Duodenal mucosa (tissue), 2 donors: ENCODE results near the gene GARIN5B.
"Not testable (repeated sequence)": the region's sequence is repeated elsewhere in the genome, so short reads cannot be mapped to it uniquely, and the experiment has no call there.

ENCODE experiments used
- H3K27ac ChIP-seq: one replicate; pipeline ENCODE4 v1.7.0; 2013; ENCODE audit warnings: low read depth, low read length
- H3K27me3 ChIP-seq, 2 donors: one replicate each; pipeline ENCODE4 v1.7.0; 2013; ENCODE audit warnings: low read length in 2 of 2, control low read depth in 1 of 2; ENCODE audit not compliant: insufficient read depth in 2 of 2, control insufficient read depth in 1 of 2
- H3K36me3 ChIP-seq, 2 donors: one replicate each; pipeline ENCODE4 v1.7.0; 2013; ENCODE audit warnings: low read length in 2 of 2, control low read depth in 1 of 2; ENCODE audit not compliant: insufficient read depth in 2 of 2, control insufficient read depth in 1 of 2
- H3K4me1 ChIP-seq, 2 donors: one replicate each; pipeline ENCODE4 v1.7.0; 2013; ENCODE audit warnings: low read length in 2 of 2, control low read depth in 1 of 2; ENCODE audit not compliant: insufficient read depth in 2 of 2, control insufficient read depth in 1 of 2
- H3K4me3 ChIP-seq, 2 donors: one replicate each; pipeline ENCODE4 v1.7.0; 2013; ENCODE audit warnings: low read length in 2 of 2, low read depth in 1 of 2
- H3K9ac ChIP-seq, 2 donors: one replicate each; pipeline ENCODE4 v1.7.0; 2013; ENCODE audit warnings: low read length in 2 of 2, low read depth in 1 of 2
- H3K9me3 ChIP-seq, 2 donors: one replicate each; pipeline ENCODE4 v1.7.0; 2013; ENCODE audit warnings: low read length in 2 of 2, control low read depth in 1 of 2; ENCODE audit not compliant: control insufficient read depth in 1 of 2

Gene GARIN5B

GRCh38 chr19:55402509-55402908 is 39.4 kb upstream of the GARIN5B start:
- peaks cover 12 to 17% of the 10 kb centered on the region in 2 donors for H3K4me1 ChIP-seq
- no peak overlapping the region for H3K27ac ChIP-seq
- H3K9ac ChIP-seq, result no peak overlapping the region
- H3K9me3 ChIP-seq, result no peaks in the 10 kb centered on the region
- no peaks in the 10 kb centered on the region for H3K27me3 ChIP-seq
- no peak overlapping the region for H3K4me3 ChIP-seq
- H3K36me3 ChIP-seq, result peaks cover 34 to 51% of the 10 kb centered on the region in 2 donors

GRCh38 chr19:55401390-55401789 is 38.3 kb upstream of the GARIN5B start:
- peaks cover 34 to 51% of the 10 kb centered on the region in 2 donors for H3K36me3 ChIP-seq
- H3K4me1 ChIP-seq, result peaks cover 8 to 11% of the 10 kb centered on the region in 2 donors
- H3K27ac ChIP-seq, H3K9ac ChIP-seq, H3K4me3 ChIP-seq, H3K27me3 ChIP-seq, H3K9me3 ChIP-seq: not testable (repeated sequence)

GRCh38 chr19:55400281-55401087 is 37.4 kb upstream of the GARIN5B start:
- Histone ChIP-seq H3K27ac (no peak overlapping the region), H3K9me3 (no peaks in the 10 kb centered on the region), H3K4me3 (no peak overlapping the region), H3K36me3 (peaks cover 30 to 42% of the 10 kb centered on the region in 2 donors), H3K27me3 (no peaks in the 10 kb centered on the region), H3K9ac (no peak overlapping the region), H3K4me1 (peaks cover 0 to 2% of the 10 kb centered on the region in 2 donors)

- H3K27me3 ChIP-seq, result no peaks in the 10 kb centered on the region
- no peak overlapping the region for H3K4me3 ChIP-seq
- H3K36me3 ChIP-seq, result peaks cover 26 to 31% of the 10 kb centered on the region in 2 donors
- H3K9ac ChIP-seq, result no peak overlapping the region
- no peak overlapping the region for H3K27ac ChIP-seq
- H3K4me1 ChIP-seq, result no peaks in the 10 kb centered on the region
- no peaks in the 10 kb centered on the region for H3K9me3 ChIP-seq
Measured at GRCh38 chr19:55398200-55398925, 35.3 kb upstream of the GARIN5B start.

GRCh38 chr19:55392820-55393761 is 30.0 kb upstream of the GARIN5B start:
- H3K27me3 ChIP-seq, result no peaks in the 10 kb centered on the region
- H3K9me3 ChIP-seq, result no peaks in the 10 kb centered on the region
- H3K9ac ChIP-seq, result no peak overlapping the region
- peaks cover 28 to 34% of the 10 kb centered on the region in 2 donors for H3K36me3 ChIP-seq
- H3K4me3 ChIP-seq, result no peak overlapping the region
- H3K27ac ChIP-seq, result no peak overlapping the region
- H3K4me1 ChIP-seq, result peaks cover 13 to 14% of the 10 kb centered on the region in 2 donors

GRCh38 chr19:55391702-55392615 is 28.9 kb upstream of the GARIN5B start:
- peaks cover 39 to 45% of the 10 kb centered on the region in 2 donors for H3K36me3 ChIP-seq
- no peaks in the 10 kb centered on the region for H3K9me3 ChIP-seq
- H3K27ac ChIP-seq, result no peak overlapping the region
- H3K4me3 ChIP-seq, result no peak overlapping the region
- H3K9ac ChIP-seq, result no peak overlapping the region
- no peaks in the 10 kb centered on the region for H3K27me3 ChIP-seq
- H3K4me1 ChIP-seq, result peaks cover 25 to 26% of the 10 kb centered on the region in 2 donors

GRCh38 chr19:55391191-55391670 is 28.2 kb upstream of the GARIN5B start:
- Histone ChIP-seq H3K27ac (no peak overlapping the region), H3K36me3 (peaks cover 40 to 46% of the 10 kb centered on the region in 2 donors), H3K27me3 (no peaks in the 10 kb centered on the region), H3K4me1 (peaks cover 29 to 30% of the 10 kb centered on the region in 2 donors), H3K9ac (no peak overlapping the region), H3K9me3 (no peaks in the 10 kb centered on the region), H3K4me3 (no peak overlapping the region)

GRCh38 chr19:55390461-55390880 is 27.4 kb upstream of the GARIN5B start:
- peaks cover 40 to 46% of the 10 kb centered on the region in 2 donors for H3K36me3 ChIP-seq
- no peaks in the 10 kb centered on the region for H3K9me3 ChIP-seq
- no peaks in the 10 kb centered on the region for H3K27me3 ChIP-seq
- no peak overlapping the region for H3K4me3 ChIP-seq
- no peak overlapping the region for H3K27ac ChIP-seq
- H3K4me1 ChIP-seq, result peaks cover 29 to 30% of the 10 kb centered on the region in 2 donors
- H3K9ac ChIP-seq, result no peak overlapping the region
